BE2C (cell line): ENCODE data around the gene PKP3.

Source experiments
- DNase-seq: peaks from one replicate; pipeline ENCODE4 v3.0.0-alpha.2; 2020
- H3K27me3 ChIP-seq: fragments of 250-450 bp; sonication (Bioruptor Pico); 2 replicates; pipeline ENCODE4 v1.5.1; 2020; ENCODE audit warnings: mild to moderate bottlenecking
- H3K36me3 ChIP-seq: fragments of 250-450 bp; sonication (Bioruptor Pico); 2 replicates; pipeline ENCODE4 v1.5.1; 2020; ENCODE audit warnings: mild to moderate bottlenecking
- H3K4me1 ChIP-seq: fragments of 250-450 bp; sonication (Bioruptor Pico); 2 replicates; pipeline ENCODE4 v1.5.1; 2020
- H3K4me3 ChIP-seq: 2 replicates; pipeline ENCODE4 v1.5.1; 2011; ENCODE audit warnings: low read depth, low read length
- H3K9me3 ChIP-seq: fragments of 250-450 bp; sonication (Bioruptor Pico); 2 replicates; pipeline ENCODE4 v1.5.1; 2020
- TF ChIP-seq, protein P1 (sequence below): IDR thresholded peaks from 2 replicates; pipeline ENCODE4 v1.5.1; 2012; ENCODE audit warnings: mild to moderate bottlenecking, low read depth, low read length

PKP3 gene

DNA sequence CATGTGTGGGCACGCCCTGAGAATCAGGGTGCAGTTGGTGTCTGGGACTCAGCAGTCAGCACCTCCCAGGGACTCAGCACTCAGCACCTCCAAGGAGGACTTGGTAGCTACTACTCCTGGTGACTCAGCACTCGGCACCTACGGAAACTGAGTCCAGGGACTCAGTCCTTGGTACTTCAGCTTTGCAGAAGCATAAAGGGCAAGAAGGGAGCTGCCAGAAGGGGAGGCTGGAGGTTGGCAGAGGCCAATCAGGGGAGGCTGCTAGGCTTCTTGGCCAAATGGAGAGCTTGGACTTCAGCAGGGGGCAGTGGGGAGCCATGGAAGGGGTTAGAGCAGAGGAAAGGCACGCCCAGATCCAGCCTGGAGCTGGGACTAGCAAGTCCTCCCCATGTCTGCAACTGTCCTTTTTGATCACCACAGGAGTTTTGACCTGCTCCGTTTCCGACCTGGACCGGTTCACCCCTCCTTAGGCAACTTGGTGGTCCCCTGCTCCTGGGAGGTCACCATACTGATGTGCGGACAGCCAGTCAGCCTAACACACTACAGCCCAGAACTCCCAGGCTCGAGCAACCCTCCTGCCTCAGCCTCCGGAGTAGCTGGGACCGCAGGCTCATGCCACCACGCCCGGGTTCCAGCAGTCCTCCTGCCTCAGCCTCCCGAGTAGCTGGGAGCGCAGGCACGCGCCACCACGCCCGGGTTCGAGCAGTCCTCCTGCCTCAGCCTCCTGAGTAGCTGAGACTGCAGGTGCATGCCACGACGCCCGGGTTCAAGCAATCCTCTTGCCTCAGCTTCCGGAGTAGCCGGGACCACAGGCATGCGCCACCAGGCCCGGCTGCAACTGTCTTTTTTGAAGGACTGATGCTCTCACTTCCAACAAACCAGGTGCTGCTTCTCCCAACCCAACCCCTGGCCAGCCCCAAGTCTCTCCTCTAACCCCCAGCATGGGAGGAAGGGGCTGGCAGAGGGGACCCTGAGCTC lies 46.3 kb downstream of the PKP3 start:
- Histone ChIP-seq H3K36me3 (no peaks in the 10 kb centered on the region), H3K4me3 (no peak overlapping the region), H3K9me3 (no peaks in the 10 kb centered on the region), H3K4me1 (no peaks in the 10 kb centered on the region), H3K27me3 (no peaks in the 10 kb centered on the region)
- TF ChIP-seq, protein P1, sequence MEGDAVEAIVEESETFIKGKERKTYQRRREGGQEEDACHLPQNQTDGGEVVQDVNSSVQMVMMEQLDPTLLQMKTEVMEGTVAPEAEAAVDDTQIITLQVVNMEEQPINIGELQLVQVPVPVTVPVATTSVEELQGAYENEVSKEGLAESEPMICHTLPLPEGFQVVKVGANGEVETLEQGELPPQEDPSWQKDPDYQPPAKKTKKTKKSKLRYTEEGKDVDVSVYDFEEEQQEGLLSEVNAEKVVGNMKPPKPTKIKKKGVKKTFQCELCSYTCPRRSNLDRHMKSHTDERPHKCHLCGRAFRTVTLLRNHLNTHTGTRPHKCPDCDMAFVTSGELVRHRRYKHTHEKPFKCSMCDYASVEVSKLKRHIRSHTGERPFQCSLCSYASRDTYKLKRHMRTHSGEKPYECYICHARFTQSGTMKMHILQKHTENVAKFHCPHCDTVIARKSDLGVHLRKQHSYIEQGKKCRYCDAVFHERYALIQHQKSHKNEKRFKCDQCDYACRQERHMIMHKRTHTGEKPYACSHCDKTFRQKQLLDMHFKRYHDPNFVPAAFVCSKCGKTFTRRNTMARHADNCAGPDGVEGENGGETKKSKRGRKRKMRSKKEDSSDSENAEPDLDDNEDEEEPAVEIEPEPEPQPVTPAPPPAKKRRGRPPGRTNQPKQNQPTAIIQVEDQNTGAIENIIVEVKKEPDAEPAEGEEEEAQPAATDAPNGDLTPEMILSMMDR = 0 out of 2 replicates have a peak, but pooled peaks have one; percentile 14
- DNase-seq = no peak

DNA sequence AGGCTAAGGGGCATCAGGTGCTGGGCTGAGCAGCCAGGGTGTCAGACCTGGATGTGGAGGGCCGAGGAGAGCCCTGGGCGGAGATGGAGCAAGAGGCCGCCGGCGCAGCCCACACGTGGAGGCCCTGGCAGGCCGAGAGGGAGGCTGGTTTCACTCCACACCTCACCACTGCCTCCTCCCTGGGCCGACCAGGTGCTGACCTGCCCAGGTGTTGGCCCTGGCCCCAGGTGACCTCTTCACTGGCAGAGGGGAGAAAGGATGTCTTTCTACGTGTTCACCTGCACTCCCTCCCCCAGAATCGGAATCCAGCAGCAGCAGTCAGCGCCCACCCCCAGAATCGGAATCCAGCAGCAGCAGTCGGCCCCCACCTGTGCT lies 47.0 kb downstream of the PKP3 start:
- DNase-seq = no peak
- TF ChIP-seq, protein P1 = no peak
- Histone ChIP-seq H3K9me3 (no peaks in the 10 kb centered on the region), H3K27me3 (no peaks in the 10 kb centered on the region), H3K36me3 (no peaks in the 10 kb centered on the region), H3K4me3 (no peak overlapping the region), H3K4me1 (no peaks in the 10 kb centered on the region)

DNA sequence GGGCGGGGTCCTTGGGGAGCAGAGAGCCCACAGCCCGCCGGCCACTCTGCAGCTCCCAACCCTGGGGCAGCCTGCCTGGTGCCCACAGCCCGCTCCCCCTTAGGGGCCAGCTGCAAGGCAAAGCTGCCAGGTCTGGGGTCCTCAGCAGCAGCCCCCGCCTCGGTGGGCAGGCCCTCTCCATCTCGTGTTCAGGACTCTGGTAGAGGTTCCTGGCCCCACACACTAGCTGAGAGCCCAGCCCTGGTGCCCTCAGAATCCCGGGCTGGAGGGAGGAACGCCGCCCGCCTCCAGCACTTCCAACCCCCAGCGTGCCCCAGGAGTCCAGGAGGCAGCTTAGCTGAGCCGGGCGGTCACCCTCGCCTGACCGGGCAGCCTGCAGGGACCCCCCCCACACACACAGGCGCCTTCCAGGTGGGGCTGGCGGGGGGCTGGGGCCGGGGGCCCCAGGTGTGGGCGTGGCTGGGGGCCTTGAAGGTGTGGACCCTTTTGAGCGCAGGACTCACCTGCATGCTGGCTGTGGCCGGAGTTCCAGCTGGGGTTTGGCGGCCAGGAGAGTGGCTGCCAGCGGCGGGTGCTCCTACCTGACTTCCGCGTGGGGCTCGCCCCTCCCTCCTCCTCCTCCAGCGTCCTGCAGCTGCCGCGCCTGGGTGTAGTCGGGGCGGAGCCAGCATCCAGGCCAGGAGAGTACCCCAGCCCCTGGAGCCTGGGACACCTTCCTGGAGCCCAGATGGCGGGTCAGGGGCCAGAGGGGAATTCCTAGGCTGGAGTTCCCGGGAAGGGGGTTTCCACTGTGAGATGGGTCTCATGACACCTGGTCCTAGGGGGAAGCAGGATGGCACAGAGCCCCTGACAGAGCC lies 47.6 kb downstream of the PKP3 start, which contains the start of gene ANO9:
Gene ANO9 (minus strand): TSS at position 594 of the 857 bp plus-strand sequence. CDS start 85 bp downstream, at position 509.
- H3K36me3 ChIP-seq = no peaks in the 10 kb centered on the region
- DNase-seq = no peak
- H3K9me3 ChIP-seq = no peaks in the 10 kb centered on the region
- H3K4me3 ChIP-seq = no peak within 1 kb of the TSS
- H3K27me3 ChIP-seq = no peaks in the 10 kb centered on the region
- TF ChIP-seq, protein P1 = no peak
- no peaks in the 10 kb centered on the region for H3K4me1 ChIP-seq

DNA sequence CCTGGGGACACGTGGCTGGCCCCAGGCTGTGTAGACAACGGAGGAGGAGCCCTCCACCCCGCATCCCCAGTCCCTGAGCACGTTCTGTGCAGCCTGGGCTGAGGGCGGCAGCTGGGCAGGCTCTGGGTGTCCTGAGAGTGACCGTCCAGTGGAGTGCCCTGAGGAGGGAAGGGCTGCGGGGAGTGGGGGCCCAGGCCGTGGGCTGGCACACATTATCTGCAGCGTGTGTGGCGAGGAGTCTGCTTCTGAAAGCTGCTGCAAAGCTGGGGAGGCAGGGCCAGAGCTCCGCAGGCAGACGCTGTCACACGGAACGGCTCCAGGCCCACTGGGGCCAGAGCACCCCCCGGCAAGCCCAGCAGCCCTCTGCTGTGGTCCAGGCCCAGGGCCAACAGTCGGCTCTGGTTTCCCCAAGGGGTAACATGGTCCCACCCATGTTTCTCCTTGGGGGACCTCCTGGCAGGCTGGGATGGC lies 48.6 kb downstream of the PKP3 start:
- Histone ChIP-seq H3K4me3 (no peak overlapping the region), H3K27me3 (no peaks in the 10 kb centered on the region), H3K9me3 (no peaks in the 10 kb centered on the region), H3K36me3 (no peaks in the 10 kb centered on the region), H3K4me1 (no peaks in the 10 kb centered on the region)
- no peak for DNase-seq
- TF ChIP-seq, protein P1 = no peak

DNA sequence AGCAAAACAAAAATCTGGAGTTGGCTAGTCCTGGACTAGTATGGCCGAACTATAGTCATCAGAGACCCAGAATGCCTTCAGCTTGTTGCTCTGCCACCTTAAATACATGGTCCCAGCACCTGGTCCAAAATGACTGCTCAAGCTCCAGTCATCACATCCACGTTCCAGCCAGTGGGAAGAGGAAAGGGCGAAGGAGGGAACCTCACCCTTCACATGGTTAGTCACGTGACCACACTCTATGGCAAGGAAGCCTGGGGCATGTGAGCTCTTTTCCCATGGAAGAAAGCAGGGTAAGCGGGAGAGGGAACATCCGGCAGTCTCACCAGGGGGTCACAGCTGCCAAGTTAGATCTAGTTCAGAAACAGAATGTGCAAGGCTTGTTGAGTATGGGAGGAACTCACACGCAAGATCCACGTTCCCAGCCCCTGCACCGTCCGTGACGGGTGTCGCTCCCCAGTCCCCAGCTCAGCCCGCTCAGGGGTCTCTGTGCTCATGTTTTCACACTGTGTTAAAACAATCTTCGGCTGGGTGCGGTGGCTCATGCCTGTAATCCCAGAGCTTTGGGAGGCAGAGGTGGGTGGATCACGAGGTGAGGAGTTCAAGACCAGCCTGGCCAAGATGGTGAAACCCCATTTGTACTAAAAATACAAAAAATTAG lies 49.7 kb downstream of the PKP3 start:
- Histone ChIP-seq H3K4me3 (no peak overlapping the region), H3K27me3 (no peaks in the 10 kb centered on the region), H3K36me3 (no peaks in the 10 kb centered on the region), H3K9me3 (no peaks in the 10 kb centered on the region), H3K4me1 (no peaks in the 10 kb centered on the region)
- no peak for DNase-seq
- TF ChIP-seq, protein P1 = no peak
